Gastrocnemius medialis (tissue), 4 donors: ENCODE measurements around the gene URB2.

Source experiments
- CTCF ChIP-seq, 5 experiments: fragments of 450-650 bp in 3 of 5; fragments of 200-600 bp in 2 of 5; sonication (generic) in 2 of 5; IDR thresholded peaks in 4 of 5; conservative IDR thresholded peaks in 1 of 5; 1 replicate in 4 of 5; 2 replicates in 1 of 5; pipeline ENCODE4 v1.5.1; 2016 to 2019; ENCODE audit warnings: antibody characterized with exemption in 5 of 5, mild to moderate bottlenecking in 3 of 5, moderate library complexity in 3 of 5
- POLR2A ChIP-seq, 2 donors: fragments of 450-650 bp; IDR thresholded peaks; one replicate each; pipeline ENCODE4 v1.6.1; 2017; ENCODE audit warnings: antibody characterized with exemption in 2 of 2, mild to moderate bottlenecking in 2 of 2, moderate library complexity in 2 of 2

DNA sequence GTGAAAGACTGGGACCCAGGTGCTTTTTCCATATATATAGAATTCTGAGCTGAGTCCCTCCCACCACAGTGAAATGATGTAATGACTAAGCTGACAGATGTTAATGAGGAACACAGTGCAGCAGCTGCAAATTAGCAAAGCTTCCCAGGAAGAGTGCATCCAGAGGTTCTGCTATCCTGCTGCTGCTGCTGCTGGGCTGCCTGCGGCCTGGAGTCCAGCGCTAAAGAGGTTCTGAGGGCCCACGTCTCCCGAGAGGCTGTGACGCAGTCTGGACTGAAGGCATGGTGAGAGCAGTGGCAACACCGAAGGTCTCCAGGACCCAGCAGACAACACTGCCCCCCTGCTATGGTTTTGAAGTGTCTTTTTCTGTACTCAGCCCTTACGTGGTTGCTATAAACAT, 63.9 kb downstream of the URB2 start:
- TF ChIP-seq CTCF (IDR thresholded peaks at IDR 0.05 in 4 of 5, conservative IDR thresholded peaks at IDR 0.05 in 1 of 5) (no peak), POLR2A (IDR thresholded peaks at IDR 0.05) (no peak)
